Body of pancreas (tissue), 4 donors: Measurements from ENCODE around the gene ADPRHL1.

Experiments used
- POLR2A ChIP-seq, 3 donors: fragments of 450-650 bp; IDR thresholded peaks; one replicate each; pipeline ENCODE4 v1.6.1; 2016; ENCODE audit warnings: antibody characterized with exemption in 3 of 3, mild to moderate bottlenecking in 2 of 3
- TF ChIP-seq, protein P1 (sequence below), 7 experiments: fragments of 450-650 bp in 4 of 7; fragments of 200-600 bp in 3 of 7; sonication (generic) in 3 of 7; IDR thresholded peaks; one replicate each; pipeline ENCODE4 v1.5.1; 2016 to 2019; ENCODE audit warnings: antibody characterized with exemption in 7 of 7

DNA sequence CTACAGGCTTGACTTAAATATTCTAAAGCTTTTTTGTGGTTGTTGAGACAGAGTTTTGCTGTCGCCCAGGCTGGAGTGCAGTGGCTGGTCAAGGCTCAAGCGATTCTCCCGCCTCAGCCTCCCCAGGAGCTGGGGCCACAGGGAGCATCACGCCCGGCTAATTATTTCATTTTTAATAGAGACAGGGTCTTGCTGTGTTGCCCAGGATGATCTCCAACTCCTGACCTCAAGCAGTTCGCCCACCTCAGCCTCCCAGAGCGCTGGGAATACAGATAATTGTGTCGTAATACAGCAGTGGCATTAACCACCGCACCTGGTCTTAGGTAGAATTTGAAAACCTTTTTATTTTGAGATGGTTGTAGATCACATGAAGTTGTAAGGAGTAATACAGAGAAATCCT is 38.7 kb upstream of the ADPRHL1 start:
- TF ChIP-seq, protein P1, sequence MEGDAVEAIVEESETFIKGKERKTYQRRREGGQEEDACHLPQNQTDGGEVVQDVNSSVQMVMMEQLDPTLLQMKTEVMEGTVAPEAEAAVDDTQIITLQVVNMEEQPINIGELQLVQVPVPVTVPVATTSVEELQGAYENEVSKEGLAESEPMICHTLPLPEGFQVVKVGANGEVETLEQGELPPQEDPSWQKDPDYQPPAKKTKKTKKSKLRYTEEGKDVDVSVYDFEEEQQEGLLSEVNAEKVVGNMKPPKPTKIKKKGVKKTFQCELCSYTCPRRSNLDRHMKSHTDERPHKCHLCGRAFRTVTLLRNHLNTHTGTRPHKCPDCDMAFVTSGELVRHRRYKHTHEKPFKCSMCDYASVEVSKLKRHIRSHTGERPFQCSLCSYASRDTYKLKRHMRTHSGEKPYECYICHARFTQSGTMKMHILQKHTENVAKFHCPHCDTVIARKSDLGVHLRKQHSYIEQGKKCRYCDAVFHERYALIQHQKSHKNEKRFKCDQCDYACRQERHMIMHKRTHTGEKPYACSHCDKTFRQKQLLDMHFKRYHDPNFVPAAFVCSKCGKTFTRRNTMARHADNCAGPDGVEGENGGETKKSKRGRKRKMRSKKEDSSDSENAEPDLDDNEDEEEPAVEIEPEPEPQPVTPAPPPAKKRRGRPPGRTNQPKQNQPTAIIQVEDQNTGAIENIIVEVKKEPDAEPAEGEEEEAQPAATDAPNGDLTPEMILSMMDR (IDR thresholded peaks at IDR 0.05) = no peak
- TF ChIP-seq POLR2A (IDR thresholded peaks at IDR 0.05) = no peak
